ENCODE measurements around the gene UTP25. TPM values are rescaled to one million over a fixed set of nuclear protein-coding genes. Genes with fewer than 3 reads are reported as not detected.

The UTP25 gene
- total RNA-seq, 1 experiment from 2014 or later, result 9.5 TPM

DNA sequence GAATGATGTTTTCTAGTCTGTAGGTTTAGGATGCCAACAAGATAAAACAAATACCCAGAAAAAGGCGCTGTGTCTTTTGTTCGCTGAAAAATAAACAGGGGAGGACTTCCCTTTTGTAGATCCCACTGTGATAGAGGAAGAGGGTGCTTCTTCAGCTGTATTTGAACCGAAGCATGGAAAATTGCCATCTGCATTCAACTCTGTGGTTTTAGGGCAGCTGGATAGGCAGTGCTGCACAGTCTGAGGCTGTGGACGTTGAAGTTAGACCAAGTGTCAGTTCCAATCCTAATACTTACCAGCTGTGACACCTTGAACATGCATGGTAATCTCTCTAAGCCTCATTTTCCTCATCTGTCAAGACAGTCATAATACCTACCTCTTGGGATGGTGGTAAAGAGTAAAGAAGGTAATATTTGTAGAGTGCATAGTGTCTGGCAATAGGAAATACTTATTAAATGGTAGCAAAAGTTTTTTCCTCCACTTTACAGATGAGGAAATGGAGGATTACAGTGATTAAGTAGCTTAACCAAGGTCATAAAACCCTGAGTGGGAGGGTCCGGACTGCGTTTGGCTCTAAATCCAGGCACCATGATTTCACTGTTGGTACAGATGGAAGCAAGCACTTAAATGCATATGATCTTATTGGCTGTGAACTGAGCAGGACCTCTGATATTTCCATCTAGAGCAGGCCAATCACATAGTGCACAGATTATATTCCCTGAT lies 48.5 kb downstream of the UTP25 start:
- POLR2A ChIA-PET, result no interaction called here
- Mint-ChIP-seq H3K4me3 (ENCODE audit: unreplicated experiment) (no peak overlapping the region), H3K4me1 (ENCODE audit: low read depth, unreplicated experiment) (peaks cover 8% of the 10 kb centered on the region), H3K27ac (ENCODE audit: unreplicated experiment) (no peak overlapping the region), H3K9me3 (ENCODE audit: unreplicated experiment) (no peaks in the 10 kb centered on the region), H3K36me3 (ENCODE audit: insufficient read depth, unreplicated experiment) (no peaks in the 10 kb centered on the region), H3K27me3 (ENCODE audit: insufficient read depth, unreplicated experiment) (peaks cover 6% of the 10 kb centered on the region)
- H3K27me3 ChIP-seq (replicated peaks; ENCODE audit: control insufficient read depth, insufficient read depth, low read length), result no peaks in the 10 kb centered on the region
- H3K4me3 ChIP-seq (ENCODE audit: low read depth, low read length), result no peak overlapping the region
- intact Hi-C loops (cut with micrococcal nuclease; ENCODE audit: unreplicated experiment), result loop anchor here (1.0 kb wide), 1 partner anchor 18 kb away; no protein-coding TSS in a partner anchor
- CTCF ChIA-PET, result interaction anchor here (0.6 to 1.0 kb wide), 3 partner anchors 24 to 930 kb away, joined by 3 to 4 read pairs (median 3); no protein-coding TSS in a partner anchor
- BruUV-seq (replicated peaks), result no TSS peak
- DNase-seq, result no peak
- no peaks in the 10 kb centered on the region for H3K36me3 ChIP-seq (ENCODE audit: control insufficient read depth, insufficient read depth, low read length)
- no peaks in the 10 kb centered on the region; the same call in 1 of the 2 replicates for H3K4me1 ChIP-seq
- no peaks in the 10 kb centered on the region for H3K9me3 ChIP-seq
- TF ChIP-seq, protein P1, sequence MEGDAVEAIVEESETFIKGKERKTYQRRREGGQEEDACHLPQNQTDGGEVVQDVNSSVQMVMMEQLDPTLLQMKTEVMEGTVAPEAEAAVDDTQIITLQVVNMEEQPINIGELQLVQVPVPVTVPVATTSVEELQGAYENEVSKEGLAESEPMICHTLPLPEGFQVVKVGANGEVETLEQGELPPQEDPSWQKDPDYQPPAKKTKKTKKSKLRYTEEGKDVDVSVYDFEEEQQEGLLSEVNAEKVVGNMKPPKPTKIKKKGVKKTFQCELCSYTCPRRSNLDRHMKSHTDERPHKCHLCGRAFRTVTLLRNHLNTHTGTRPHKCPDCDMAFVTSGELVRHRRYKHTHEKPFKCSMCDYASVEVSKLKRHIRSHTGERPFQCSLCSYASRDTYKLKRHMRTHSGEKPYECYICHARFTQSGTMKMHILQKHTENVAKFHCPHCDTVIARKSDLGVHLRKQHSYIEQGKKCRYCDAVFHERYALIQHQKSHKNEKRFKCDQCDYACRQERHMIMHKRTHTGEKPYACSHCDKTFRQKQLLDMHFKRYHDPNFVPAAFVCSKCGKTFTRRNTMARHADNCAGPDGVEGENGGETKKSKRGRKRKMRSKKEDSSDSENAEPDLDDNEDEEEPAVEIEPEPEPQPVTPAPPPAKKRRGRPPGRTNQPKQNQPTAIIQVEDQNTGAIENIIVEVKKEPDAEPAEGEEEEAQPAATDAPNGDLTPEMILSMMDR (IDR thresholded peaks at IDR 0.05; ENCODE audit: insufficient read depth in 1 of 2, low read depth in 1 of 2, low read length in 1 of 2, severe bottlenecking in 1 of 2, unreplicated experiment in 1 of 2), result no peak

DNA sequence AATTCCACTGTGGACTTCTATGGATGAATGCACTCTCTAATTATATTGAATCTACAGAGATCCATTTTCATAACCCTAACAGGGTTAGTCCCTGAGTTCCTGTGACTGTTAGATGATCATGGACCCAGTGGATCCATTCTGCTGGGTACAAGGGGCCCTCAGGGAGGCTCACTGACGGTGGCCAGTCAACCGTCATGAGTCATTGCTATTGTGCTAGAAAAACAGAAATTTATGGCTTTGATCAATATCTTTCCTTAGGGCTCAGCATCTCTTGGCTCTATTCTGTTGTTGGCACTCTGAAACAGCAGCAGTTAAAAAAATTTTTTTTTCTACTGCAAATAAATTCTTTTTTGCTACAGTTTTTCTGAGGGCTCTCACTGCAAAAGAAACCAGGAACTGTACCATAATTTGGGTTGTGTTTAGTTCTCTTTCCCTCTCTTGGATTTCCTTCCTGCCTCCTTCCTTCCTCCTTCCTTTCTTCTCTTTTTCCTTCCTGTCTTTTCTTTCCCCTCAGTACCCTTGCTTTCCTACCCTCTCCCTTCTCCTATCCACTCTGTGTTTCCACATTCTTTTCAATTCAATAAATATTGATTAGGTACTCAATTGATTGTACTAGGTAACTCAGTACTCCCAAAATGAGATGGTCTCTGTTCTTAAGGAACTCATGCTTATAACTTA lies 49.5 kb downstream of the UTP25 start:
- Mint-ChIP-seq H3K4me3 (ENCODE audit: unreplicated experiment) (no peak overlapping the region), H3K4me1 (ENCODE audit: low read depth, unreplicated experiment) (peaks cover 15% of the 10 kb centered on the region), H3K36me3 (ENCODE audit: insufficient read depth, unreplicated experiment) (no peaks in the 10 kb centered on the region), H3K27me3 (ENCODE audit: insufficient read depth, unreplicated experiment) (peaks cover 13% of the 10 kb centered on the region), H3K9me3 (ENCODE audit: unreplicated experiment) (no peaks in the 10 kb centered on the region), H3K27ac (ENCODE audit: unreplicated experiment) (no peak overlapping the region)
- Histone ChIP-seq H3K27me3 (replicated peaks; ENCODE audit: control insufficient read depth, insufficient read depth, low read length) (no peaks in the 10 kb centered on the region), H3K4me3 (ENCODE audit: low read depth, low read length) (no peak overlapping the region), H3K4me1 (no peaks in the 10 kb centered on the region; the same call in 1 of the 2 replicates), H3K9me3 (no peaks in the 10 kb centered on the region), H3K36me3 (ENCODE audit: control insufficient read depth, insufficient read depth, low read length) (no peaks in the 10 kb centered on the region)
- intact Hi-C loops (cut with micrococcal nuclease; ENCODE audit: unreplicated experiment), result no loop called here
- BruUV-seq (replicated peaks), result no TSS peak
- ChIA-PET POLR2A (no interaction called here), CTCF (no interaction called here)
- DNase-seq, result no peak
- TF ChIP-seq, protein P1 (IDR thresholded peaks at IDR 0.05; ENCODE audit: insufficient read depth in 1 of 2, low read depth in 1 of 2, low read length in 1 of 2, severe bottlenecking in 1 of 2, unreplicated experiment in 1 of 2), result no peak

DNA sequence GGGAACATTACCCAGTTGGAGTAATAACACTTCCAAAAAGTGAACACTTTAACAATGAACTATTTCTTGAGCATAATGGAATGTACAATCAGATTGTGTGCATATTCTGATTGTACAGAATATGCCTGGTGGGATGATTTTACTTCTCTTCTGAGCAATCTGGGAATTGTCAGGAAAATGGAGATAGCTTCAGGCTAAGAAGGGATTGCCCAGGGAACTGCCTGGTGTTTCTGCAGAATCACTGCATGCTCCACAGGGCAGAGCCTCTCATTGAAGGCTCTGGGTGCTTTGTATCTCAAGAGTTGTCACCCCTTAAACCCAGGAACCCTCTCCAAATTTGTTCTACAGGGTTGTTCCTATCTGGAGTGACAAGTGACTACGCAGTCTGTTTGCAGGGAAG lies 51.2 kb downstream of the UTP25 start:
- H3K36me3 Mint-ChIP-seq (ENCODE audit: insufficient read depth, unreplicated experiment), result no peaks in the 10 kb centered on the region
- H3K4me1 Mint-ChIP-seq (ENCODE audit: low read depth, unreplicated experiment), result peaks cover 7% of the 10 kb centered on the region
- H3K27me3 ChIP-seq (replicated peaks; ENCODE audit: control insufficient read depth, insufficient read depth, low read length), result no peaks in the 10 kb centered on the region
- CTCF ChIA-PET, result no interaction called here
- DNase-seq, result no peak
- H3K36me3 ChIP-seq (ENCODE audit: control insufficient read depth, insufficient read depth, low read length), result no peaks in the 10 kb centered on the region
- POLR2A ChIA-PET, result no interaction called here
- no peak overlapping the region for H3K4me3 Mint-ChIP-seq (ENCODE audit: unreplicated experiment)
- H3K4me3 ChIP-seq (ENCODE audit: low read depth, low read length), result no peak overlapping the region
- H3K27me3 Mint-ChIP-seq (ENCODE audit: insufficient read depth, unreplicated experiment), result peaks cover 13% of the 10 kb centered on the region
- no TSS peak for BruUV-seq (replicated peaks)
- intact Hi-C loops (cut with micrococcal nuclease; ENCODE audit: unreplicated experiment), result no loop called here
- peaks cover under 1% of the 10 kb centered on the region; the same call in 1 of the 2 replicates for H3K4me1 ChIP-seq
- no peaks in the 10 kb centered on the region for H3K9me3 ChIP-seq
- TF ChIP-seq, protein P1 (IDR thresholded peaks at IDR 0.05; ENCODE audit: insufficient read depth in 1 of 2, low read depth in 1 of 2, low read length in 1 of 2, severe bottlenecking in 1 of 2, unreplicated experiment in 1 of 2), result no peak
- no peaks in the 10 kb centered on the region for H3K9me3 Mint-ChIP-seq (ENCODE audit: unreplicated experiment)
- H3K27ac Mint-ChIP-seq (ENCODE audit: unreplicated experiment), result no peak overlapping the region
